ENCODE measurements around the gene ABLIM3.
A peak's percentile ranks its signal among the peaks of the same experiment; 100 is the strongest.
"Not testable (repeated sequence)": the region's sequence is repeated elsewhere in the genome, so short reads cannot be mapped to it uniquely, and the experiment has no call there.

ABLIM3 gene

GRCh38 chr5:149262315-149262714 lies 121.0 kb downstream of the ABLIM3 start:
- no peak for DNase-seq

- peak; percentile 35 for DNase-seq
Measured at GRCh38 chr5:149264439-149265067, 123.3 kb downstream of the ABLIM3 start.

- no peak for DNase-seq
Measured at GRCh38 chr5:149265068-149265465, 123.8 kb downstream of the ABLIM3 start.

- DNase-seq = no peak
Measured at GRCh38 chr5:149265597-149265996, 124.3 kb downstream of the ABLIM3 start.

GRCh38 chr5:149267241-149267973 lies 126.1 kb downstream of the ABLIM3 start:
- DNase-seq = no peak

- peak; percentile 70 for DNase-seq
Measured at GRCh38 chr5:149268928-149269557, 127.8 kb downstream of the ABLIM3 start.

- no peak for DNase-seq
Measured at GRCh38 chr5:149271195-149271715, 130.0 kb downstream of the ABLIM3 start.

- peak; percentile 10 for DNase-seq
Measured at GRCh38 chr5:149271716-149272563, 130.6 kb downstream of the ABLIM3 start, which contains the start of gene AFAP1L1. Gene AFAP1L1 (plus strand): TSS chr5:149271859. CDS start chr5:149271969, 110 bp downstream.

GRCh38 chr5:149272781-149273180 lies 131.5 kb downstream of the ABLIM3 start:
- not testable (repeated sequence) for DNase-seq

- DNase-seq = no peak
Measured at GRCh38 chr5:149273237-149273636, 131.9 kb downstream of the ABLIM3 start.

GRCh38 chr5:149273950-149274349 lies 132.7 kb downstream of the ABLIM3 start:
- DNase-seq = no peak

GRCh38 chr5:149274939-149275338 lies 133.6 kb downstream of the ABLIM3 start:
- no peak for DNase-seq

GRCh38 chr5:149277801-149278200 lies 136.5 kb downstream of the ABLIM3 start:
- DNase-seq = no peak

- no peak for DNase-seq
Measured at GRCh38 chr5:149278451-149279210, 137.3 kb downstream of the ABLIM3 start.

GRCh38 chr5:149279661-149280060 lies 138.4 kb downstream of the ABLIM3 start:
- DNase-seq = no peak

- no peak for DNase-seq
Measured at GRCh38 chr5:149280124-149280523, 138.8 kb downstream of the ABLIM3 start.

GRCh38 chr5:149280802-149281201 lies 139.5 kb downstream of the ABLIM3 start:
- no peak for DNase-seq

- no peak for DNase-seq
Measured at GRCh38 chr5:149282027-149282965, 141.0 kb downstream of the ABLIM3 start.

- DNase-seq = no peak
Measured at GRCh38 chr5:149282966-149283332, 141.7 kb downstream of the ABLIM3 start.

GRCh38 chr5:149283626-149284480 lies 142.6 kb downstream of the ABLIM3 start:
- DNase-seq = no peak
